H1 (cell line): ENCODE measurements around the gene TIMP1. TPM values are rescaled to one million over a fixed set of nuclear protein-coding genes. Genes with fewer than 3 reads are reported as not detected.

Experiments used
- CTCF ChIA-PET: fragments of 300-600 bp; sonication (Branson Sonifier 250); formaldehyde crosslinking; loops from one replicate; lab custom pipeline; 2021; ENCODE audit not compliant: partially characterized antibody; lab: Charles Lee
- POLR2A ChIA-PET: fragments of 300-600 bp; sonication (Branson Sonifier 250); formaldehyde crosslinking; loops from one replicate; lab custom pipeline; 2021; ENCODE audit warnings: inconsistent platforms; ENCODE audit not compliant: partially characterized antibody; lab: Charles Lee
- DNase-seq, 2 experiments: peaks; one replicate each; pipeline versions ENCODE4 v3.0.0 to v3.0.0-alpha.2; 2010 to 2022; ENCODE audit warnings: low spot score in 2 of 2, low read depth in 1 of 2, mixed read lengths in 1 of 2
- FAIRE-seq: peaks from 2 replicates; lab custom pipeline; 2011; peaks lifted over from hg19 to GRCh38; lab: Jason Lieb, UNC
- H2AFZ ChIP-seq: 2 replicates; pipeline ENCODE4 v1.8.1; 2012; ENCODE audit warnings: low read length, inconsistent platforms
- H2AK5ac ChIP-seq: 2 replicates; pipeline ENCODE4 v1.6.1; 2013; ENCODE audit warnings: low read depth, low read length
- H2BK120ac ChIP-seq: replicated peaks from 2 replicates; pipeline ENCODE3; 2013; ENCODE audit warnings: low read depth, low read length, inconsistent platforms
- H2BK12ac ChIP-seq: 2 replicates; pipeline ENCODE4 v1.6.1; 2013; ENCODE audit warnings: low read depth, low read length
- H2BK15ac ChIP-seq: 2 replicates; pipeline ENCODE4 v1.6.1; 2013; ENCODE audit warnings: low read length
- H2BK20ac ChIP-seq: 2 replicates; pipeline ENCODE4 v1.6.1; 2013; ENCODE audit warnings: low read length
- H2BK5ac ChIP-seq: 2 replicates; pipeline ENCODE4 v1.6.1; 2013; ENCODE audit warnings: low read depth, low read length
- H3K14ac ChIP-seq: 2 replicates; pipeline ENCODE4 v1.6.1; 2013; ENCODE audit warnings: inconsistent platforms; ENCODE audit not compliant: insufficient read length
- H3K18ac ChIP-seq: 2 replicates; pipeline ENCODE4 v1.6.1; 2013; ENCODE audit warnings: low read length; ENCODE audit errors: extremely low read depth
- H3K23ac ChIP-seq: 2 replicates; pipeline ENCODE4 v1.6.1; 2013; ENCODE audit warnings: inconsistent platforms; ENCODE audit not compliant: insufficient read length
- H3K23me2 ChIP-seq: 2 replicates; pipeline ENCODE4 v1.6.1; 2013; ENCODE audit warnings: low read depth, low read length
- H3K27ac ChIP-seq: 2 replicates; pipeline ENCODE4 v1.6.1; 2011; ENCODE audit warnings: low read depth, low read length, inconsistent platforms
- H3K27me3 ChIP-seq, 4 experiments: replicated peaks in 1 of 4; 1 replicate in 1 of 4; 2 replicates in 3 of 4; pipeline versions ENCODE4 v1.6.1 to v1.8.1; 2011 to 2013; ENCODE audit warnings: low read length in 3 of 4, mild to moderate bottlenecking in 3 of 4, inconsistent platforms in 2 of 4, mixed read lengths in 2 of 4, moderate library complexity in 1 of 4; ENCODE audit not compliant: control insufficient read depth in 3 of 4, insufficient read depth in 3 of 4; ENCODE audit errors: extremely low read depth in 1 of 4
- H3K36me3 ChIP-seq, 4 experiments: 2 replicates each; pipeline versions ENCODE4 v1.6.1 to v1.8.1; 2011 to 2013; ENCODE audit warnings: mild to moderate bottlenecking in 4 of 4, low read length in 3 of 4, moderate library complexity in 2 of 4, control low read depth in 1 of 4, inconsistent platforms in 1 of 4; ENCODE audit not compliant: insufficient read depth in 4 of 4, control insufficient read depth in 2 of 4
- H3K4ac ChIP-seq: replicated peaks from 2 replicates; pipeline ENCODE3; 2013; ENCODE audit warnings: low read length, low read depth, mixed read lengths, inconsistent platforms; ENCODE audit not compliant: insufficient read length
- H3K4me1 ChIP-seq, 4 experiments: replicated peaks in 1 of 4; 1 replicate in 1 of 4; 2 replicates in 3 of 4; pipeline versions ENCODE4 v1.6.1 to v1.8.1; 2011 to 2013; ENCODE audit warnings: low read length in 3 of 4, inconsistent platforms in 2 of 4, mixed read lengths in 1 of 4; ENCODE audit not compliant: insufficient read depth in 4 of 4, control insufficient read depth in 3 of 4
- H3K4me2 ChIP-seq, 2 experiments: 2 replicates each; pipeline versions ENCODE4 v1.6.1 to v1.8.1; 2011 to 2013; ENCODE audit warnings: low read depth in 2 of 2, low read length in 2 of 2, control low read depth in 1 of 2, inconsistent platforms in 1 of 2, mild to moderate bottlenecking in 1 of 2; ENCODE audit not compliant: insufficient read depth in 1 of 2
- H3K4me3 ChIP-seq, 4 experiments: fragments of 200-600, 300-600 bp in 1 of 4; sonication (generic), shearing (Covaris generic), sonication (Bioruptor Twin) in 1 of 4; 2 replicates each; pipeline versions ENCODE4 v1.5.1 to v1.8.1; 2011 to 2016; ENCODE audit warnings: low read length in 4 of 4, low read depth in 3 of 4, control low read depth in 2 of 4, inconsistent platforms in 2 of 4, mild to moderate bottlenecking in 2 of 4, mixed read lengths in 1 of 4, moderate library complexity in 1 of 4; ENCODE audit not compliant: insufficient read depth in 2 of 4; ENCODE audit errors: extremely low read depth in 1 of 4
- H3K56ac ChIP-seq: replicated peaks from 2 replicates; pipeline ENCODE3; 2013; ENCODE audit warnings: low read depth, mild to moderate bottlenecking, mixed read lengths, low read length, inconsistent platforms; ENCODE audit not compliant: insufficient read length
- H3K79me1 ChIP-seq: 2 replicates; pipeline ENCODE4 v1.6.1; 2013; ENCODE audit warnings: low read depth, low read length, control low read depth
- H3K79me2 ChIP-seq, 2 experiments: 2 replicates each; pipeline versions ENCODE4 v1.6.1 to v1.8.1; 2012 to 2013; ENCODE audit warnings: low read length in 2 of 2, mild to moderate bottlenecking in 2 of 2, inconsistent platforms in 1 of 2; ENCODE audit not compliant: insufficient read depth in 2 of 2, control insufficient read depth in 1 of 2
- H3K9ac ChIP-seq, 4 experiments: replicated peaks in 1 of 4; 1 replicate in 1 of 4; 2 replicates in 3 of 4; pipeline versions ENCODE4 v1.6.1 to v1.8.1; 2011 to 2013; ENCODE audit warnings: low read depth in 3 of 4, low read length in 3 of 4, control low read depth in 2 of 4, mild to moderate bottlenecking in 2 of 4, moderate library complexity in 2 of 4, inconsistent platforms in 1 of 4; ENCODE audit errors: extremely low read depth in 1 of 4
- H3K9me3 ChIP-seq, 2 experiments: 2 replicates each; pipeline versions ENCODE4 v1.6.1 to v1.8.1; 2012 to 2013; ENCODE audit warnings: mild to moderate bottlenecking in 2 of 2, moderate library complexity in 2 of 2, control low read depth in 1 of 2, inconsistent platforms in 1 of 2, low read depth in 1 of 2, low read length in 1 of 2, mixed read lengths in 1 of 2; ENCODE audit not compliant: insufficient read depth in 2 of 2
- H4K20me1 ChIP-seq, 2 experiments: replicated peaks in 1 of 2; 2 replicates each; pipeline versions ENCODE3 to v1.8.1; 2011 to 2013; ENCODE audit warnings: inconsistent platforms in 2 of 2, low read length in 2 of 2, mild to moderate bottlenecking in 1 of 2; ENCODE audit not compliant: insufficient read depth in 2 of 2, control insufficient read depth in 1 of 2
- H4K5ac ChIP-seq: 2 replicates; pipeline ENCODE4 v1.6.1; 2013; ENCODE audit warnings: low read length, low read depth, mixed read lengths, inconsistent platforms; ENCODE audit not compliant: insufficient read length
- H4K8ac ChIP-seq: 2 replicates; pipeline ENCODE4 v1.8.0; 2013; ENCODE audit warnings: mild to moderate bottlenecking, moderate library complexity, low read length, inconsistent platforms; ENCODE audit not compliant: insufficient read depth; ENCODE audit errors: extremely low read depth
- H4K91ac ChIP-seq: replicated peaks from 2 replicates; pipeline ENCODE3; 2013; ENCODE audit warnings: low read length, mixed read lengths, inconsistent platforms; ENCODE audit not compliant: insufficient read length
- BCL11A ChIP-seq, 2 experiments: IDR thresholded peaks; one replicate each; pipeline ENCODE4 v1.6.1; 2011; ENCODE audit warnings: low read depth in 2 of 2, low read length in 2 of 2, mild to moderate bottlenecking in 2 of 2
- CTCF ChIP-seq, 3 experiments: IDR thresholded peaks; 1 replicate in 2 of 3; 2 replicates in 1 of 3; pipeline versions ENCODE4 v1.5.1 to v1.6.1; 2011; ENCODE audit warnings: low read length in 3 of 3, mild to moderate bottlenecking in 3 of 3, inconsistent platforms in 2 of 3, low read depth in 1 of 3, moderate library complexity in 1 of 3; ENCODE audit not compliant: insufficient read depth in 1 of 3; ENCODE audit errors: control extremely low read depth in 1 of 3
- JUN ChIP-seq: IDR thresholded peaks from 2 replicates; pipeline ENCODE4 v1.6.1; 2011; ENCODE audit warnings: low read depth, mild to moderate bottlenecking, improper control_type of control experiment, low read length
- JUND ChIP-seq: IDR thresholded peaks from 2 replicates; pipeline ENCODE4 v1.6.1; 2011; ENCODE audit warnings: mild to moderate bottlenecking, improper control_type of control experiment, low read length
- KDM1A ChIP-seq: fragments of 200-600, 300-600 bp; sonication (generic); IDR thresholded peaks from 2 replicates; pipeline ENCODE4 v1.7.1; 2016; ENCODE audit warnings: mild to moderate bottlenecking, low read length, borderline replicate concordance
- RAD21 ChIP-seq, 2 experiments: IDR thresholded peaks in 1 of 2; conservative IDR thresholded peaks in 1 of 2; 2 replicates each; pipeline ENCODE4 v1.6.1; 2011; ENCODE audit warnings: low read depth in 2 of 2, low read length in 2 of 2, improper control_type of control experiment in 1 of 2, inconsistent platforms in 1 of 2, mild to moderate bottlenecking in 1 of 2, moderate library complexity in 1 of 2
- RFX5 ChIP-seq: IDR thresholded peaks from 2 replicates; pipeline ENCODE4 v1.6.1; 2011; ENCODE audit warnings: low read depth, low read length, improper control_type of control experiment, borderline replicate concordance
- SAP30 ChIP-seq: fragments of 300-600 bp; sonication (generic); IDR thresholded peaks from 2 replicates; pipeline ENCODE4 v1.7.1; 2012; ENCODE audit warnings: low read length, moderate library complexity, mild to moderate bottlenecking, inconsistent platforms; ENCODE audit not compliant: insufficient read depth, insufficient replicate concordance
- SRF ChIP-seq: IDR thresholded peaks from 2 replicates; pipeline ENCODE4 v1.6.1; 2011; ENCODE audit warnings: mild to moderate bottlenecking, low read depth, low read length, moderate library complexity
- WGBS, 2 experiments: shearing (Covaris generic) in 1 of 2; methylation state at CpG; one replicate each; pipeline versions ENCODE4 v1.1.6 to v1.1.7; 2013 to 2015; ENCODE audit warnings: low lambda C conversion rate in 2 of 2, mixed read lengths in 2 of 2, inconsistent platforms in 1 of 2, low coverage in 1 of 2, missing lambda C conversion rate in 1 of 2; ENCODE audit not compliant: insufficient replicate concordance in 2 of 2, insufficient coverage in 1 of 2, insufficient read length in 1 of 2; ENCODE audit errors: extremely low coverage in 1 of 2, missing lambda C conversion rate in 1 of 2; 5-methylcytosine and 5-hydroxymethylcytosine counted together
- polyA plus RNA-seq, 7 experiments: library from polyadenylated mRNA; depleted of rRNA in 3 of 7; stranded (reverse) in 5 of 7; unstranded in 2 of 7; fragments of >200 nt in 5 of 7; fragments of 200-250 nt in 2 of 7; gene quantifications; 1 replicate in 5 of 7; 2 replicates in 1 of 7; 4 replicates in 1 of 7; pipeline versions ENCODE4 v1.2.1 to v1.2.3, GENCODE V29; 2011 to 2013; ENCODE audit warnings: missing spikeins in 2 of 7, mixed read lengths in 2 of 7
- total RNA-seq: library from RNA; stranded (reverse); fragmentation: NEBNext Ultra II Directional; extraction: Animal tissue kit (Norgen Biotek cat#: 25700); gene quantifications from 2 replicates; pipeline ENCODE4 v1.2.1, GENCODE V29; 2021

TIMP1 gene
- total and polyA plus RNA-seq, 2 of the 8 experiments (the other 6 are each of a cell fraction or from before 2014, with no cell fraction given): 58.6 to 142 TPM

GRCh38 chrX:47579537-47579936 is 2.7 kb upstream of the TIMP1 start:
- H2BK15ac ChIP-seq: no peak overlapping the region
- H2AFZ ChIP-seq: no peak overlapping the region
- H4K5ac ChIP-seq: no peak overlapping the region
- DNase-seq: no peak
- peaks cover 0 to 11% (median 6%) of the 10 kb centered on the region in 4 experiments; a peak in 5 of 7 replicates for H3K4me1 ChIP-seq
- no peak overlapping the region for H3K4me2 ChIP-seq
- no peak overlapping the region for H3K9ac ChIP-seq
- no peaks in the 10 kb centered on the region for H3K27me3 ChIP-seq
- H2BK120ac ChIP-seq: no peak overlapping the region
- ChIA-PET POLR2A (no interaction called here), CTCF (interaction anchor here (1.0 to 1.6 kb wide), 3 partner anchors 11 to 21 kb away, joined by 4 read pairs; no protein-coding TSS in a partner anchor)
- no peak overlapping the region for H3K18ac ChIP-seq
- FAIRE-seq: no peak
- H2BK20ac ChIP-seq: no peak overlapping the region
- TF ChIP-seq RAD21 (IDR thresholded peaks at IDR 0.05 in 1 of 2, conservative IDR thresholded peaks at IDR 0.05 in 1 of 2; ENCODE audit: low read depth in 2 of 2, low read length in 2 of 2) (no peak), SAP30 (no peak), BCL11A (IDR thresholded peaks at IDR 0.05; ENCODE audit: low read depth in 2 of 2, low read length in 2 of 2) (no peak), JUND (no peak), KDM1A (no peak), RFX5 (no peak), SRF (no peak), JUN (no peak), CTCF (IDR thresholded peaks at IDR 0.05; ENCODE audit: control extremely low read depth in 1 of 3, insufficient read depth in 1 of 3, low read depth in 1 of 3, low read length in 3 of 3) (no peak)
- H4K91ac ChIP-seq: no peak overlapping the region
- no peak overlapping the region for H3K23ac ChIP-seq
- H2BK12ac ChIP-seq: no peak overlapping the region
- H3K27ac ChIP-seq: no peak overlapping the region
- no peaks in the 10 kb centered on the region; the same call in 1 of the 2 replicates for H3K23me2 ChIP-seq
- H3K4ac ChIP-seq: no peak overlapping the region
- no peak overlapping the region for H3K4me3 ChIP-seq
- no peaks in the 10 kb centered on the region for H3K79me2 ChIP-seq
- H2AK5ac ChIP-seq: no peak overlapping the region
- H3K56ac ChIP-seq: no peak overlapping the region
- H4K8ac ChIP-seq: no peak overlapping the region
- no peaks in the 10 kb centered on the region for H4K20me1 ChIP-seq
- 86% methylated on average over 4 of the region's 9 CpGs; no CpG with 5 or more reads in 1 of the 2 experiments for WGBS, 2 experiments
- no peaks in the 10 kb centered on the region for H3K79me1 ChIP-seq
- H3K14ac ChIP-seq: no peak overlapping the region
- H2BK5ac ChIP-seq: no peak overlapping the region
- no peaks in the 10 kb centered on the region for H3K36me3 ChIP-seq
- no peaks in the 10 kb centered on the region for H3K9me3 ChIP-seq
